ENCODE results near the gene FOXC1.

The FOXC1 gene

DNA sequence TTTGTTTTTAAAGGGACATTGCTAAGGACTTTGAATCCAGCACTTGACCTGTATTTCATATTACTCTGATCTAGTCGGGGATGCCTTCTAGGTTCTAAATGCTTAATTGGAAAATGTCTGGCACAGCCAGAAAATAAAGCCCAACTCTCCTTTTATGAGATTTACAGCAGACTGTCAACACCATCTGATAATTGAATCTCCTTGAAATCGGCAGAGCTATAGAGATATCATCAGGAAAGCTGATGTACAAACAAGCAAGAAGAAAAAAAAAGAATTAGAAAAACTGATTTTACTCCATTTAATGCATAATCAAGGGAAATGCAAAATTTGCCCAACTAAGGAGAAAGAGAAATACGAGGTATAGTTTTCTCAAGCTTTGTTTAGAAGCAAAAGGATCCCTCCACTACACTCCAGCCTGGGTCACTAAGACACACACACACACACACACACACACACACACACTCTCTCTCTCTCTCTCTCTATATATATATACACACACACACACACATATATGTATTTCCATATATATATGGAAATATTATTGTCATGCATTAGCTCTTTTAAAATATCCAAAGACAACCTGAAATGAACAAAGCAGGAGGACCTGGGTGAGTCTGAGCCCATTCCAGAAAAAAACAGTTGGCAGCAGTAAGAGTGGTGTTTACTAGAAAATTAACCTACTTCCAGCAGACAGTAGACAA is 9.5 kb upstream of the FOXC1 start:
- no peak for DNase-seq (ENCODE audit: low read depth)

DNA sequence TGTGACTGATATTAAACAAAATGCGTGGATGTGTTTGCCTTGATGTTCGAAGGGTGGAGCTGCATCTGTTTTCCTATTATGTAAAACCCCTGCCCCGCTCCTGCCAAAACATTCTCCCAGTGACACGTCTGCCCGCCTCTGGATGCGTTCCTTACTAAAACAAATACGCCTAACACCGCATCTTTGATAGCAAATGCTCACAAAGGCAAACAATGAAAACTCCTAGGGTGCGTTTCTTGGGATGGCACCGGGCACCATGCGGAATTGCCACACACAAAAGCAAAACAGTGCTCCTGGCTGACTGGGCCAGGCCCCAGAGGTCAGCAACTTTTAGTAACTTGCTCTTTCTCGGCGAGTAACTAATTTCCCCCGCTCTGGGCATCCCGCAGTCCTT is 9.0 kb upstream of the FOXC1 start:
- DNase-seq (ENCODE audit: low read depth) = no peak

DNA sequence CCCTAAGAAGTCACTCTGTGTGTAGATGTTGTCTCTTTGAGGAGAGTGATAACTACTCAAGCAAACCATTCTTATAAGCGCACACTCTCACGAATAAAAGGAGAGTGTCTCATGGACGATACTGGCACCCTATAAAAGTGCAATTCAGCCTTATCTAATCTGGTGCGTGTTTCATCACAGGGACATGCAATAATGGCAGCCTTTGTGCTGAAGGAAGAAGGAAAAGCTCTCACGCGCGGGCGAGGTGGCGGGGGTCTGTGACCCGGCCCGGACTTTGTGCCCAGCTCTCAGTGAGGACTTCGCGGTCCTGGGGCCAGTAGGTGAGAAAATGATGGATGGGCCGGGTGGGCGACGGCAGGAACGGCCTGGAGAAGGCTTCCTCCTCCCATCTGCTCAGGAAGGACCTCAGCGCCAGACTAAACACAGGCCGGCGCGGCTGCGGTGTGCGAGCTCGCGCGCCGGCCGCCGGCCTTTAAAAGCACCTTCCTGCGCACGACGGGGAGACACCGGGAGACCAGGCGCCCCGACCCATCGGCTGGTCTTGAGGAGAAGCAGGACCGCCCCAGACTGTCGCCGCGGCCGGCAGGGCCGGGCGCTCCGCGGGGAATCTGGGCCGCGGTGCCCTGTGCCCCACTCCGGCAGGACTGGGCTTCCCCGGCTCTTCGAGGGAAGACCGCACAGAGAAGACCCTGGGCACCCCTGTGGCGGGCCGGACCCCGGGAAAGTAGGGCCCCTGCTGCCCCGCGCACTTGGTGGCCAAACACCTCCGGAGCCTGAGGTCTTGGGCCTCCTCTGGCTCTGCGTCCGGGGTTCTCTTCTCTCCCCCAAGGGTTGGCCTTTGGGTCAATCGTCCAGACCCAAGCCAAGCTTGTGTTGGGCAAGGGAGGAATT is 8.3 kb upstream of the FOXC1 start:
- no peak for DNase-seq (ENCODE audit: low read depth)

DNA sequence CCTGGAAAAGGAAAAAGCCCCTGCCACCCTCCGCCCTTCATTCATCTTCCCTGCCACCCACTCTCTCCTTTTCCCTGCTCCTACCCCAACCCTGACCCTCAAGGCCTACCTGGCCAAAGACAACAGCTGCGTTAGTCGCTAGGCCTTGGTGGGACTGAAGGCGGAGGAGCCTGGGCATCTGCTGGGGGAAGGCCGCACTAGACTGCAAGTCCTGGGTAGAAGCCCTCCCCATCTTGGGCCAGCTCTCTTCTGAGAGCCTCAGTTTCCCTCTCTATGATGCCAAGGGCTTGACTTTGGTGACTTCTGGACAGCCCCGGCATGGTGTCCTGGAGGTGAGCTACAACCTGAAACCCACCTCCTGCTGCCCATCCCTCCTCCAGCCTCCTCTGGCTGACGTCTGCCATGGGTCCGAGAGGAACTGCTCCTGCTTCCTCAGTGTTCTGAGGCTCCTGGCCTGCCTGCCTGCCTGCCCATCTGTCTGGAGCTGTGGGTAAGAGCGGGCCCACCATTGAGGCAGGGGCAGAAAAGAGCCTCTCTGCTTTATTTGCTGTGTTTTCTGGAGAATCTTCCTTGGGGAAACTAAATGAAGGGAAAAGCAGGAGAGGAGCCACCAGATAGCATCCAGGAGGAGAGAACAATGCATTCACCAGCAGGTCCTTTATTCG is 7.5 kb upstream of the FOXC1 start:
- no peak for DNase-seq (ENCODE audit: low read depth)

DNA sequence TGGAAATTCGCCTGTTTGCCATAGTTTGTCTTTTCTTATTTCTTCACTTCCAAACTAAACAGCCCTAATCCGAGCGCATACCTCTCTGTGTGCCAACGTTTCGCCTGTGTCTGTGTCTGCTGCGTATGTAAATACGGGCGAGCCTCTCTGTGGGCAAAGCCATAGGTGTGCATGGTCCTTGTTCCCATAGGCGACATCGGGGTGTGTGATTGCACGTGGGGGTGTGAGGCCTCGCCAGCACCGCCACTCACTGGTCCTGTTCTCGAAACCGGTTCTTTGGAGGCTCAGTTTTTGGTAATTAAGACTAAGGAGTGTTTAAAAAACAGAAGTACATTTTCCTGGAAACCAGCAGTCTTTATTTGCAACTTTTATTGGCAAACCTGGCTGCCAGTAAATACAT is 6.0 kb upstream of the FOXC1 start:
- DNase-seq (ENCODE audit: low read depth) = no peak

DNA sequence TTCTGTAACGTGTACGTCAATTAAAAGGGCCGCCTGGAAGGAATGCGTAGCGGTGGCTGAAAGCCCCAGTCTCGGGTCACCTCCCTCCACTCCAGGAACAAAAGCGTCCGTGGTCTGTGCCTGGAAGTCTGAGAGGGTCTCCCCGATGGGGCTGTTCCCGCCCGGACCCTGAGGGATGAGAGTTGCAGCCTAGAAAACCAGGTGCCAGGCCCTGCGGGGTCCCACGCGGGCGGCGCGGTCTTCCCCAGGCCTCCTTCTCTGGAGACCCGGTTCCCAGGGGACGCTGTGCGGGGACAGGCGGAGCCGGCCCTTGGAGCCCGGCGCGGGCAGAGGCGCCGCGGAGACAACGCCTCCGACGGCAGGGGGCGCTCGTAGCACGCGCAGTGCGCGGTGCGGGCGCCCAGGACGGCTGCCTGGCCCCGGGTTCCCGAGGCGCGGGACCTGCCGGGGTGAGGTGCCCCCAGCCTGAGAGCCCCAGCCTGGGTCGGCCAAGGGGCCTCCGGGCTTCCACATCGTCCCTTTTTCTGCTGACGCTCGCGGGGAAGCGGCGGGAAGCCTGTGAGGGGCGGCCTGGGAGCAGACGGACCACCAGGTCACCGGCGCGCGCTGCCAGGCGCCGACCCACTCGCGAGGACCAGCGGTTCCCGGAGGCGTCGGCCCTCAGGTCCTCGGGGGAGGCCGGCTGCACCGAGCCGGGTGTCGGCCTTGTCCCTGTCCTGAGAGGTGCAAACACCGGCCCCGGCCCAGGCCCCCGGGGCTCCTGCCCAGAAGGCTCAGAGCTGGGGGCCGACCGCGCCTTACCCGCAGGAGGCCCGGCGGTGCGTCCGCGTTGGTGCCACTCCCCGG is 5.3 kb upstream of the FOXC1 start:
- DNase-seq (ENCODE audit: low read depth) = no peak

DNA sequence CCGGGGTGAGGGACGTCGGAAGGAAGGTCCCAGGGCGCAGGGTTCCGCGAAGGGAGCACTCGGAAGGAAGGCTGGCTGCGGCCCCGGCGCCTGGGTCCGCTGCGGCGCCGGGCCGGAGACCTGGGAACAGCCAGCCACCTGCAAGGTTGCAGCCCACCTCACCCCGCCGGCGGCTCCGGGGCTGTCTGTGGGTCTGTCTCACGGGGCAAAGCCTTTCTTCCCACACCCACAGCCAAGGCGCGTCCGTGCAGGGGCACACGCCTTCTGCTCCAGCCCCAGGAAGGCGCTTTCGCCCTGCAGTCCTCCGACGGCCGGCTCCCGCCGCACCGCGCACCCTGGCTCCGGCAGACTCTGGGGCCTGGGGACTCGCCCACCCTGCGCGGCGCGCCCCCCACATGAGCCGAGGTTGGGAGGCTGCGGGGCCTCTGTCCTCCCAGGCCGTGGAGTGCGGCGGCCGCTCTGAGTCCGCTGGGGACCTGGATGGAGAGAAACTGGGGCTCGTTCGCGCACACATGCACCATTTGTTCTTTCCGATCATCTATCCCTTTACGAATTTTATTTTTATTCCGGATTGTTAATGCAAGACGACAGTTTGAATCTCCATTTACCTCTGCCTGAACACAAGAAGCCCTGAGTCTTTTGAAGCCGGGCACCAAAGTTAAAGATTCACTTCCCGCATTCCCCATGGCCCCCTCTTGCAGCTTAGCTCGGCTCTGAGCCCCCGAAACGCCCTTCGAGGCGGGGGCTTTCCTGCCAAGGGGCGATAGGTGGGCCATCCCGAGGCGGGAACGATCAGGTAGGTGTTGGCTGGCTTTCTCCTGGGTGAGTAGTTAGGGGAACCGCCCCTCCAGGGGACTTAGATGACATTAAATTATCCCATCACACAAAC is 4.5 kb upstream of the FOXC1 start:
- no peak for DNase-seq (ENCODE audit: low read depth)

DNA sequence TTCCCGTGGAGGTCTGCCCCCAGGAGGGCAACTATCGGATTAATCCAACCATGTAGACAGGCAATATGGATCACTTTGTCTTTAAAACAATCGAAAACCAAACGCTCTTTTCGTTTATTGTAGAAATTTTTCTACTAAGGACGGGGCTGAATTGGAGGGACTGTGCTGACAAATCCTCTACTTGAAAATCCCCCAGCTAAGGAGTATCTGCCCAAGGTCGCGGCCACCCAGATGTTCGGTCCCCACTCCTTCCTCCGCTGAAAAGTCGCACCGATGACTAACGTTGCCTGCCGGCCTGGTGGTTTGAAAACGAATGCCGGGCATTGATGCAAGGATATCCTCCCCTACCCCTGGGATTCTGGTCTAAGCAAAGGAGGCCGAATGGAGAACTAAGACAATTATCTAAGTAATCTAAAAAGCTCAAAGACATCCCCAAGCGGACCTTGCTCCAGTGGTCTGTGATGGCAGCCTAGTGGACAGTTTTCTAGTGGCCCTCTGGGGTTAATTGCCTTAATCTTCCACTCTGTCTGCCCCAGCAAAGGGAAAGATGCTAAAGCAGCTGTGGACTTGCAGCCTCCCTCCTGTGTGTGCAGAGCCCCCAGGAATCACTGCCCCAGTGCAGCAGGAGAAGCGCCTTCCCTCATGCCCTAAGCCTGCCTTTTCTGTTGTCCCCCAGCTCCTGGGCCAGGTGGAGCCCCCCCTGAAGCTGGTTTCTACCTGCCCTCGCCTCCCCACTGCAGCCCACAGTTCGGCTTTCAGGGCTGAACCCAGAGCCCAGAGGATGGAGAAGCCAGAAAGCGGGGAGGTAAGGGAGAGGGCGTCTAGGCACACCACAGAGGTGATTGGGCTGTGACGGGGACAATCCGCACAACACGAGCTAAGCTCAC is 3.6 kb upstream of the FOXC1 start:
- no peak for DNase-seq (ENCODE audit: low read depth)

DNA sequence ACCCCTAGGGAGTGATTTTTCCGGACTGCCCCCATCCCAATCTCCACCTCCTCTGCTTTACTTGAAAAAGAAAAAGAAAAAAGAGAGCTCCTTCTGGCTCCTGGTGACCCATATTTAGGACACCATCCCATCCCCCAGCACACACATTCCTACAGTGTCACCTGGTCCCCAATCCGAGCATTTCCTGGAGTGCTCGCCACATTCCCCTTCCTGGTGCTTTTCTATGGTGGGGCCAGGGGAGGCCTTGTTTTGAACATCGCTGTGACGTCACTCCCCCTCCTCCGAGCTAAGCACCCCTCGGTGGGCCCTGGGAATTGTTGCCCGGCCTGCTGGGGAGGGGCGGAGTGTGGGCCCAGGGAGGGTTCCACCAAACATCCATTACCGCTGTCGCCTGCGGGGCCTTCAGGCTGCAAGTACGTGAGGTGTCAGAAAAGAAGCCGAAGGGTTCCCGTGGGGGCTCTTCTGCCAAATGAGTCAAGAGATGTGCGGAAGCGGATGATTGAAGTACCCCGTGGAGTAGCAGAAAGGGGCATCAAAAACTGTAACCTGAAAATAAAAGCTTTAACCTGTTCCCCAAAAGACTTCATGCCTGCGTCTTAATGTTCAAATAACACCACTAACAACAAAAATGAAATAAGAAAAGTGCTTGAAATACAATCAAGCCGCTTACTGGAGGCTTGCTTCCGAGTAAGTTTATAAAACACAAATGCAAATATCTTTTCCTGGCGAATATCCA is 2.8 kb upstream of the FOXC1 start:
- no peak for DNase-seq (ENCODE audit: low read depth)

DNA sequence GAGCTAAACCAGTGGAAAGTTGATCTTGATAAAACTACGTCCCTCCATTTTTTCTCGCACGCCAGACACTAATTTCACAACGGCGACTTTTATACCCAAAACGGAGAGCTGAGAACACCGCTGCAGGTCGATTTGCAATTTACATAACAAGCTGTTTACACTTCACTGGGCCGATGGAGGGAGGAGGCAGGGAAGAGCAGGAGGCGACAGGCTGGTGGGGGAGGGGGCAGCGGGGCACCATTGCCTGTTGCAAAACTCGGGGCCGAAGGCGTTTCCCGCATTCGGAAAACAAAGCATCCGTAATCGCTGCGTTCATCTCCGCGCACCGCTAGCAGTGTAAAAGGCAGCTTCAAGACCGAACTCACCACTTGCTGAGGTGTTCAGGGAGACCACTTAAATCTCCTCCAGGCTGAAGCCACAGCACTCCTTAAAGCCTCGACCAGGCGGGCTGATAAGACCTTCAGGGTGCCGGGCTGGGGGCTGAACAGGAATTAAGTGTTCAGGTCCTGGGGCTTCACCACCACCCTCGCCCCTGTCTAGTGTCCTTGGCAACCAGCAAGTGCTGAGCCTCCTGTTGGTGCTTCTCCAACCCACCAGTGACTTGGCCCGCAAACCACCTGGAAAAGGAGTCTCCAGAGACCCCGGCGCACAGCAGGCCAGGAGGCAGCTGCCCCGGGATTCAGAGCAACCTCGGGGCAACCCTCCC is 2.0 kb upstream of the FOXC1 start:
- DNase-seq (ENCODE audit: low read depth) = no peak

DNA sequence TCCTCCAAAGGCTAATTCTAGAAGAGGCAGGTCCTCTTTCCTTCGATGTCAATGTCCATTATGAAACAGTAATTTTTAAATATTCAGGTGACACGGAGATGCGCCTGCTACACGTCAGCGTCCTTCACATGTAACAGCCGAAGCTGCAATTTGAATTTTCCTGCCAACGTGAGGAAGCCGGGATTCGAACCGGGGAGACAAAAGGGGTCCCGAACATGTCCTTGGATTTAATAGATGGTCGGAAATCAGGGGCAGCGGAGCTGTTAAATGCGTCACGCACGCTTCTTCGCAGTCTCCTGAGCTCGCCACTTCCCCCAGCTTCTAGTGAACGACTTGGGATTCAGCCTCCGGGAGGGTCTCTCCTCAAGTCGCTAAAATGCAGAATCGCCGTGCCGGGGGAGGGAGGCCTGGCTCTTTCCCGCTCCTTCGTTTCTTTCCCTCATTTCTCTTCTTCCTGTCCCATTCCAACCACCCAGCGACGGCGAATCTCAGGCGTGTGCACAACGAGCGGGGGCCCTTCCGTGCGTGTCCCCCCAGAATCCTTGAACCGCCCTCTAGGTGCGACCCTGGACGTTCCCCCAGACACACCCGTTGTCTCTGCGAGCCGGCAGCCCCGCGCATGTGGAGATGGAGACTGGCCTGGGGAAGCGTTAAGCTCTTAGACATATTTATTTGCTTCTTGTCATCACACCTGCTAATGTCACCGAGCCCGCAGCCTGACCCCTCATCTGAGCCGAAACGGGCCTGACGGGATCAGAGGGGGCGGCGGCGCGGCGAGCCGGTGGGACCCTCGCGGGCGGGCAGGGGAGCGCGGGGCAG is 1.3 kb upstream of the FOXC1 start:
- no peak for DNase-seq (ENCODE audit: low read depth)

DNA sequence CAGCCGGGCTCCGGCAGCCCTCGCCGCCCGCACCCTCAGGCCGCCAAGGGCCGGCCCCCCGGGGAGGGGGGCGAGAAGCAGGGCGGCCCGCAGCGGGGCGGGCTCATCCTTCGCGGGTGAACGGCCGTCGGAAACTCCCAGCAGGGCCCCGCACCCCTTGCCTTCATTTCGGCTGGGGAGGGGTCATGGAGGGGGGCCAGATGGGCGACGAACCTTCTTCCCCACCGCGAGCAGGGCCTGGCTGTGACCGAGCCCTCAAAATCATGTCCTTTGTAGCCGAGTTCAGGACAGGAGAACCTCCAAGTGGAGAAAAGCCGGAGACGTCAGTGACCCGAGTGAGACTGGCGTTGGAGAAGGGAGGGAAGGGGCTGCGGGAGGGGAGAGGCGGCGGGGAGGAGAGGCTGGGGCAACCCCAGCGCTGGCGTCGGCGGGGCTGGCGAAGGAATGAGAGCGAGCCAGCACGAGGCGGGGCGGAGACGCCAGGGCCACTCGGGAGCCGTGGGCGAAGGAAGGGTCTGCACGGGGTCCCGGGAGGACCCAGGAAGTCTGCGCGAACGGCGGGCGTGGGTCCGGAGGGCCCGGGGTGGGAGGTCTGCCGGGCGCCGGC is 571 bp upstream of the FOXC1 start:
- DNase-seq (ENCODE audit: low read depth) = no peak

DNA sequence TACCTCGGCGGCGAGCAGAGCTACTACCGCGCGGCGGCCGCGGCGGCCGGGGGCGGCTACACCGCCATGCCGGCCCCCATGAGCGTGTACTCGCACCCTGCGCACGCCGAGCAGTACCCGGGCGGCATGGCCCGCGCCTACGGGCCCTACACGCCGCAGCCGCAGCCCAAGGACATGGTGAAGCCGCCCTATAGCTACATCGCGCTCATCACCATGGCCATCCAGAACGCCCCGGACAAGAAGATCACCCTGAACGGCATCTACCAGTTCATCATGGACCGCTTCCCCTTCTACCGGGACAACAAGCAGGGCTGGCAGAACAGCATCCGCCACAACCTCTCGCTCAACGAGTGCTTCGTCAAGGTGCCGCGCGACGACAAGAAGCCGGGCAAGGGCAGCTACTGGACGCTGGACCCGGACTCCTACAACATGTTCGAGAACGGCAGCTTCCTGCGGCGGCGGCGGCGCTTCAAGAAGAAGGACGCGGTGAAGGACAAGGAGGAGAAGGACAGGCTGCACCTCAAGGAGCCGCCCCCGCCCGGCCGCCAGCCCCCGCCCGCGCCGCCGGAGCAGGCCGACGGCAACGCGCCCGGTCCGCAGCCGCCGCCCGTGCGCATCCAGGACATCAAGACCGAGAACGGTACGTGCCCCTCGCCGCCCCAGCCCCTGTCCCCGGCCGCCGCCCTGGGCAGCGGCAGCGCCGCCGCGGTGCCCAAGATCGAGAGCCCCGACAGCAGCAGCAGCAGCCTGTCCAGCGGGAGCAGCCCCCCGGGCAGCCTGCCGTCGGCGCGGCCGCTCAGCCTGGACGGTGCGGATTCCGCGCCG is 994 bp downstream of the FOXC1 start:
- DNase-seq (ENCODE audit: low read depth) = no peak

DNA sequence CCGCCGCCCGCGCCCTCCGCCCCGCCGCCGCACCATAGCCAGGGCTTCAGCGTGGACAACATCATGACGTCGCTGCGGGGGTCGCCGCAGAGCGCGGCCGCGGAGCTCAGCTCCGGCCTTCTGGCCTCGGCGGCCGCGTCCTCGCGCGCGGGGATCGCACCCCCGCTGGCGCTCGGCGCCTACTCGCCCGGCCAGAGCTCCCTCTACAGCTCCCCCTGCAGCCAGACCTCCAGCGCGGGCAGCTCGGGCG is 1.5 kb downstream of the FOXC1 start:
- no peak for DNase-seq (ENCODE audit: low read depth)

DNA sequence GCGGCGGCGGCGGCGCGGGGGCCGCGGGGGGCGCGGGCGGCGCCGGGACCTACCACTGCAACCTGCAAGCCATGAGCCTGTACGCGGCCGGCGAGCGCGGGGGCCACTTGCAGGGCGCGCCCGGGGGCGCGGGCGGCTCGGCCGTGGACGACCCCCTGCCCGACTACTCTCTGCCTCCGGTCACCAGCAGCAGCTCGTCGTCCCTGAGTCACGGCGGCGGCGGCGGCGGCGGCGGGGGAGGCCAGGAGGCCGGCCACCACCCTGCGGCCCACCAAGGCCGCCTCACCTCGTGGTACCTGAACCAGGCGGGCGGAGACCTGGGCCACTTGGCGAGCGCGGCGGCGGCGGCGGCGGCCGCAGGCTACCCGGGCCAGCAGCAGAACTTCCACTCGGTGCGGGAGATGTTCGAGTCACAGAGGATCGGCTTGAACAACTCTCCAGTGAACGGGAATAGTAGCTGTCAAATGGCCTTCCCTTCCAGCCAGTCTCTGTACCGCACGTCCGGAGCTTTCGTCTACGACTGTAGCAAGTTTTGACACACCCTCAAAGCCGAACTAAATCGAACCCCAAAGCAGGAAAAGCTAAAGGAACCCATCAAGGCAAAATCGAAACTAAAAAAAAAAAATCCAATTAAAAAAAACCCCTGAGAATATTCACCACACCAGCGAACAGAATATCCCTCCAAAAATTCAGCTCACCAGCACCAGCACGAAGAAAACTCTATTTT is 2.0 kb downstream of the FOXC1 start:
- no peak for DNase-seq (ENCODE audit: low read depth)

DNA sequence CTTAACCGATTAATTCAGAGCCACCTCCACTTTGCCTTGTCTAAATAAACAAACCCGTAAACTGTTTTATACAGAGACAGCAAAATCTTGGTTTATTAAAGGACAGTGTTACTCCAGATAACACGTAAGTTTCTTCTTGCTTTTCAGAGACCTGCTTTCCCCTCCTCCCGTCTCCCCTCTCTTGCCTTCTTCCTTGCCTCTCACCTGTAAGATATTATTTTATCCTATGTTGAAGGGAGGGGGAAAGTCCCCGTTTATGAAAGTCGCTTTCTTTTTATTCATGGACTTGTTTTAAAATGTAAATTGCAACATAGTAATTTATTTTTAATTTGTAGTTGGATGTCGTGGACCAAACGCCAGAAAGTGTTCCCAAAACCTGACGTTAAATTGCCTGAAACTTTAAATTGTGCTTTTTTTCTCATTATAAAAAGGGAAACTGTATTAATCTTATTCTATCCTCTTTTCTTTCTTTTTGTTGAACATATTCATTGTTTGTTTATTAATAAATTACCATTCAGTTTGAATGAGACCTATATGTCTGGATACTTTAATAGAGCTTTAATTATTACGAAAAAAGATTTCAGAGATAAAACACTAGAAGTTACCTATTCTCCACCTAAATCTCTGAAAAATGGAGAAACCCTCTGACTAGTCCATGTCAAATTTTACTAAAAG is 2.7 kb downstream of the FOXC1 start:
- no peak for DNase-seq (ENCODE audit: low read depth)

Measured in CMK (cell line).